Stimulated activated CD4-positive, alpha-beta T cell treated with anti-CD3 and anti-CD28 coated beads, Interleukin-15, amount 100 ng/mL, for 1 hour (primary cell): ENCODE results near the gene ZNF814.
"Not testable (repeated sequence)": the region's sequence is repeated elsewhere in the genome, so short reads cannot be mapped to it uniquely, and the experiment has no call there.

ENCODE experiments used
- DNase-seq, 2 donors: peaks; one replicate each; pipeline ENCODE4 v3.0.0-alpha.2; 2020; ENCODE audit warnings: low read depth in 1 of 2, low spot score in 1 of 2

Gene ZNF814

GRCh38 chr19:57862351-57862750, 26.5 kb downstream of the ZNF814 start:
- DNase-seq = not testable (repeated sequence)

- not testable (repeated sequence) for DNase-seq
Observed at GRCh38 chr19:57854117-57854516, 34.7 kb downstream of the ZNF814 start.

GRCh38 chr19:57851812-57852603, 36.8 kb downstream of the ZNF814 start:
- DNase-seq = not testable (repeated sequence)

GRCh38 chr19:57850553-57851017, 38.3 kb downstream of the ZNF814 start:
- no peak for DNase-seq

GRCh38 chr19:57849666-57850473, 39.0 kb downstream of the ZNF814 start, which contains the start of gene ZNF587:
ZNF587 (plus strand) TSS chr19:57849859; CDS start chr19:57850039, 180 bp downstream.
- DNase-seq = peak; percentile 55

GRCh38 chr19:57849162-57849665, 39.6 kb downstream of the ZNF814 start:
- DNase-seq = not testable (repeated sequence)

- DNase-seq = not testable (repeated sequence)
Observed at GRCh38 chr19:57847164-57847563, 41.7 kb downstream of the ZNF814 start.

- no peak for DNase-seq
Observed at GRCh38 chr19:57841122-57841763, 47.6 kb downstream of the ZNF814 start.

- DNase-seq = not testable (repeated sequence)
Observed at GRCh38 chr19:57838622-57839191, 50.1 kb downstream of the ZNF814 start.

GRCh38 chr19:57836991-57837390, 51.8 kb downstream of the ZNF814 start:
- not testable (repeated sequence) for DNase-seq

- DNase-seq = peak in 1 of 2 donors; percentile 25
Observed at GRCh38 chr19:57830071-57830602, 58.7 kb downstream of the ZNF814 start, which contains the start of gene ZNF587B. ZNF587B (plus strand) TSS chr19:57830299; CDS start chr19:57830529, 230 bp downstream.

- no peak for DNase-seq
Observed at GRCh38 chr19:57829316-57829715, 59.5 kb downstream of the ZNF814 start.

- no peak for DNase-seq
Observed at GRCh38 chr19:57825511-57825910, 63.3 kb downstream of the ZNF814 start.

GRCh38 chr19:57823608-57824007, 65.2 kb downstream of the ZNF814 start:
- DNase-seq = not testable (repeated sequence)

- DNase-seq = not testable (repeated sequence)
Observed at GRCh38 chr19:57823155-57823554, 65.7 kb downstream of the ZNF814 start.

GRCh38 chr19:57821501-57821900, 67.3 kb downstream of the ZNF814 start:
- DNase-seq = not testable (repeated sequence)

GRCh38 chr19:57821095-57821494, 67.7 kb downstream of the ZNF814 start:
- DNase-seq = not testable (repeated sequence)

GRCh38 chr19:57820599-57820998, 68.2 kb downstream of the ZNF814 start:
- DNase-seq = no peak

GRCh38 chr19:57819475-57820148, 69.2 kb downstream of the ZNF814 start:
- peak; percentile 50 to 51 for DNase-seq

GRCh38 chr19:57818378-57818777, 70.5 kb downstream of the ZNF814 start:
- DNase-seq = no peak
